Measurements from ENCODE around the gene CRACDL.

DNA sequence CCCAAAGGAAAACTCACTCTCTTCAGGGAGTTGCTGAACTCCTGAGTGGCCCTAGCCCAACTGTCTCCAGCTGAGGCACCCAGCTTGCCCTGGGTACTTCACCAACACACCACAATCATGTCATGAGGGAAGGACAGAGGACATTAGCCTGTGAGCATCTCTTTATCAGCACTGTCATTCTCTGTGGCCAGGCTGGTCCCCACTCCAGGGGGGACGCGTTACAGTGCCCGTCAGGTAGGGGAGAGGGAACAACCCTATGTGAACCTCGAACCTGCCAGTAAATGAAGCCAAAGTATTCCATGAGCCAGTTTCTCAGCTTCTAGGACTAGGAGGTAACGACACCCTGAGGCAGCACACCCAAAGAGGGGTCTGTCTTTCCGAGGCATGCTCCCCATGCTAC, 110.2 kb downstream of the CRACDL start:
- TF ChIP-seq, protein P1, sequence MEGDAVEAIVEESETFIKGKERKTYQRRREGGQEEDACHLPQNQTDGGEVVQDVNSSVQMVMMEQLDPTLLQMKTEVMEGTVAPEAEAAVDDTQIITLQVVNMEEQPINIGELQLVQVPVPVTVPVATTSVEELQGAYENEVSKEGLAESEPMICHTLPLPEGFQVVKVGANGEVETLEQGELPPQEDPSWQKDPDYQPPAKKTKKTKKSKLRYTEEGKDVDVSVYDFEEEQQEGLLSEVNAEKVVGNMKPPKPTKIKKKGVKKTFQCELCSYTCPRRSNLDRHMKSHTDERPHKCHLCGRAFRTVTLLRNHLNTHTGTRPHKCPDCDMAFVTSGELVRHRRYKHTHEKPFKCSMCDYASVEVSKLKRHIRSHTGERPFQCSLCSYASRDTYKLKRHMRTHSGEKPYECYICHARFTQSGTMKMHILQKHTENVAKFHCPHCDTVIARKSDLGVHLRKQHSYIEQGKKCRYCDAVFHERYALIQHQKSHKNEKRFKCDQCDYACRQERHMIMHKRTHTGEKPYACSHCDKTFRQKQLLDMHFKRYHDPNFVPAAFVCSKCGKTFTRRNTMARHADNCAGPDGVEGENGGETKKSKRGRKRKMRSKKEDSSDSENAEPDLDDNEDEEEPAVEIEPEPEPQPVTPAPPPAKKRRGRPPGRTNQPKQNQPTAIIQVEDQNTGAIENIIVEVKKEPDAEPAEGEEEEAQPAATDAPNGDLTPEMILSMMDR (IDR thresholded peaks at IDR 0.05), result no peak
- TF ChIP-seq POLR2AphosphoS5 (IDR thresholded peaks at IDR 0.05; ENCODE audit: low read depth, low read length) (no peak), TCF7L2 (IDR thresholded peaks at IDR 0.05; ENCODE audit: low read depth, low read length) (no peak)

Data from Panc1 (cell line).